ENCODE data around the gene STH. TPM values are rescaled to one million over a fixed set of nuclear protein-coding genes. Genes with fewer than 3 reads are reported as not detected.

Gene STH
- total and polyA plus RNA-seq, 10 of the 15 experiments (the other 5 are each of a cell fraction or from before 2014, with no cell fraction given) = not detected

GRCh38 chr17:45977506-45977824 lies 21.6 kb upstream of the STH start:
- no peak overlapping the region for H3K9ac ChIP-seq (ENCODE audit: control insufficient read depth, insufficient read depth, low read length)
- no peak for FAIRE-seq
- H2AFZ ChIP-seq (ENCODE audit: control insufficient read depth, low read depth, low read length) = no peak overlapping the region
- ChIA-PET POLR2A (no interaction called here), SMC1A (ENCODE audit: uncharacterized antibody, unreplicated experiment) (no interaction called here), CTCF (interaction anchor here (1.1 kb wide), 1 partner anchor 11 kb away, joined by 3 read pairs; no protein-coding TSS in a partner anchor), RAD21 (ENCODE audit: unreplicated experiment) (no interaction called here)
- H3K4me2 ChIP-seq (ENCODE audit: control insufficient read depth, insufficient read depth) = no peak overlapping the region
- H4K20me1 ChIP-seq (ENCODE audit: control insufficient read depth, insufficient read depth) = no peaks in the 10 kb centered on the region
- no TSS peak for BruUV-seq (replicated peaks)
- H3K79me2 ChIP-seq (ENCODE audit: control insufficient read depth, insufficient read depth, low read length) = no peaks in the 10 kb centered on the region
- TF ChIP-seq YY1 (IDR thresholded peaks at IDR 0.05; ENCODE audit: low read depth, low read length) (no peak), USF1 (IDR thresholded peaks at IDR 0.05; ENCODE audit: borderline replicate concordance, extremely low read length, insufficient read depth, low read depth, low read length) (no peak), BRCA1 (IDR thresholded peaks at IDR 0.05; ENCODE audit: low read depth, low read length) (no peak), SKIL (IDR thresholded peaks at IDR 0.05; ENCODE audit: low read depth, poor library complexity, severe bottlenecking) (no peak), CREB1 (IDR thresholded peaks at IDR 0.05; ENCODE audit: low read depth) (no peak), NFXL1 (IDR thresholded peaks at IDR 0.05; ENCODE audit: borderline replicate concordance) (no peak)
- H3K27ac ChIP-seq (ENCODE audit: control insufficient read depth, insufficient read depth) = no peak overlapping the region
- no peak for DNase-seq (ENCODE audit: low read depth, low spot score)
- H3K4me1 ChIP-seq (ENCODE audit: control insufficient read depth, insufficient read depth, low read length) = no peaks in the 10 kb centered on the region
- H3K36me3 ChIP-seq (ENCODE audit: control insufficient read depth in 2 of 2, insufficient read depth in 2 of 2, low read length in 1 of 2) = no peaks in the 10 kb centered on the region
- H3K27me3 ChIP-seq (replicated peaks in 1 of 2; ENCODE audit: control insufficient read depth in 2 of 2, insufficient read depth in 2 of 2, low read length in 1 of 2) = no peaks in the 10 kb centered on the region; a peak in 2 of 4 replicates
- in situ Hi-C loops (cut with MboI) (no loop called here), intact Hi-C loops (cut with micrococcal nuclease; ENCODE audit: unreplicated experiment) (no loop called here)
- no peak for ATAC-seq
- H3K4me3 ChIP-seq = no peak overlapping the region
- no peaks in the 10 kb centered on the region for H3K9me3 ChIP-seq (replicated peaks; ENCODE audit: control insufficient read depth, insufficient read depth, low read length)
- 30% methylated on average over 4 of the region's 4 CpGs for WGBS (ENCODE audit: insufficient coverage, insufficient replicate concordance, low lambda C conversion rate, missing lambda C conversion rate)

All from GM12878 (cell line).